ENCODE results near the gene JPT1.
"Not testable (repeated sequence)": the region's sequence is repeated elsewhere in the genome, so short reads cannot be mapped to it uniquely, and the experiment has no call there.

JPT1 gene

DNA sequence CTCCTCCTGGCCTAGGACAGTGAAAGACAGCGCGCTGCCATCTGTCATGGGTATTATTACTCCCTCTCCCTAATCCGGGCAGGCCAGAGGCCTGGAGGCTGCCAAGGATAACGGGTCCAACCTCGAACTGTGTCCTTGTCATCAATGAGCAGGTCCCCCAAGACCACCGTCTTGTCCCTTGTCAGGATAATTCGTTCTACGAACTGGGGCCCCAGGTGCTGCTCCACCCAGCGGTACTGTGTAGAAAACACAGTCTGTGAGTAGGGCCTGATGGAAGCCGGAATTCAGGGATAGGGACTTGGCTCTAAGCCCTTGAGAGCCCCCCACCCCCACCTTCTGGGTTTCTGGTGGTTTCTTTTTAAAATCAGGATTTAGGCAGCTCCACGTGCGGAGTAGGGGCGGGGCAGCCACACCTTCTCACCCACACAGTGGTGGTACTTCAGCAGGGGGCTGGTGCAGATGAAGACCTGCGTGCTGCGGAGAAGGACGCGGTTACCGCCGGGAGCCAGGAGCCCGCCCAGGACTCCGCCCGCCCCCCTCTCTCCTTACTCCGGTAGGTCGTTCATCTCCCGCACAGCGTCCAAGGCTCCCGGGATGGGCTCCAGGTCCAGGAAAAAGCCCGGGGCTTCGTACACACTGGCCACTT is 23.6 kb downstream of the JPT1 start:
- peak in 1 of 2 donors; percentile 39 for DNase-seq (ENCODE audit: low read depth in 2 of 2)

DNA sequence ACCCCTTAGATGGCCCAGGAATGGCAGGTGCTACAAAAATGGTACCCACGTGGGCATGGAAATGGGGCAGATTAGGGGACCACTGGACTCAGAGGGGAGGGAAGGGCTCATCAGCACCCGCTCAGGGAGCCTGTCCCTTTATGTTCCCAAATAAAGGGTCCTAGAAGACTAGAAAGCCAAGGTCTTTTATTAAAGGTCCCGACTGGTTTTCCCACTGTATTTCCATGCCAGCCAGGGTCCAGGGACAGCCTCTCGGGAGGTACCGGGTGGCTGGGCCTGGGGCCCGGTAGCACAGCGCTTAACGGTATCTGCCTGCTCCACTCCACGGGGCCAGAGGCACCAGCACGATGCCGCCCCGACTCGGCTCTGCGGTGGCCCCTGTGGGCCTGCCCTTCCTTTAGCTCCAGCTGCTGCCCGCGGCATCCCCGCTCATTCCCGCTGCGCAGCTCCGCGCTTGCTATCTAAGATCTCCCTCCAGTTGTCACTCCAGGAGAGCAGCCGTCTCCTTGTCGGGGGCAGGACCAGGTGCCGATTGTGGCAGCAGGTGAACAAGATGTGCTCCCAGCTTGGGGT is 24.2 kb downstream of the JPT1 start:
- no peak for DNase-seq (ENCODE audit: low read depth in 2 of 2)

DNA sequence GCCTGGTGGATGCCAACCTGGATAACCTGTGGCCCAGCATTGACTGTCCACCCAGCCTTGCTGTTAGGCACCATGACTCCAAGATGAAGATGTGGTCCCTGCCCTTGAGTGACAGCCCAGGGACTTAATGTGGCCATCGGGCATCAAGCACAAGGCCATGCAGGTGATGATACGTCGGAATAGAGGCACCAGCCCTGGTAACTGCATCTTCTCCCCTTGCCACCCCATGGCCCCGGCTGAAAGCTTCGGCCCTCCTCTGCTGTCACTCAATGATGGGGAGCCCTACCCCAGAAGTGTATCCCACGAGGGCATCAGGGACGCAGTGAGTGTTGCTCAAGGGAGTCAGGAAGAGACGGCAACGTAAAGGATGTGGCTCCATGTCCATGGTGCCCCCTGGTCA is 24.7 kb downstream of the JPT1 start:
- DNase-seq (ENCODE audit: low read depth in 2 of 2), result no peak

DNA sequence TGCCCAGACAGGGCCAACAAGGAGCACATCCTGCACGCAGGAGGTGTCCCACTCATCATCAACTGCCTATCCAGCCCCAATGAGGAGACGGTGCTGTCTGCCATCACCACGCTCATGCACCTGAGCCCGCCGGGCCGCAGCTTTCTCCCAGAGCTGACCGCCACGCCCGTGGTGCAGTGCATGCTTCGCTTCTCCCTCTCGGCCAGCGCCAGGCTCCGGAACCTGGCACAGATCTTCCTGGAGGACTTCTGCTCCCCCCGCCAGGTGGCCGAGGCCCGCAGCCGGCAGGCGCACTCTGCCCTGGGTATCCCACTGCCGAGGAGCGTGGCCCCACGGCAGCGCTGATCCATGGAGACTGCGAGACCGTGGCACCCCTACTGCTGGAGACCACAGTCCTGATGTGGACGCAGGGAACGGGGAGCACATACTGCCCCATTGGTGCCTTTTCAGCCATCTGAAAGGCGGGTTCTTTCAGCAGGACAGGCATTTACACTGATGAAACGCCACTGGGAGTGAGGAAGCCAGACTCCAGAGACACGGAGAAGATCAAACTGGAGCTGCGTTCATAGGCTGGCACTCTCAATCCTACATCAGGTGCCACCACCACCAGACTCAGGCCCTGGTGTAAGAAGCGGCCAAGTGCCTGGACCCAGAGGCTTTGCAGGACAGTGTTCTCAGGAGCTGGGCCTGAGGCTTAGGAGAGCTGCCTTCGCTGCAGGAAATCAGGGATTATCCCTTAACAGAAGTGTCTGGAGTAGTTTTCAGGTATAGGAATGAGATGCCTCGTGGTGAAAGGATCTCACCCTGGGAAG is 25.4 kb downstream of the JPT1 start:
- DNase-seq (ENCODE audit: low read depth in 2 of 2), result no peak

DNA sequence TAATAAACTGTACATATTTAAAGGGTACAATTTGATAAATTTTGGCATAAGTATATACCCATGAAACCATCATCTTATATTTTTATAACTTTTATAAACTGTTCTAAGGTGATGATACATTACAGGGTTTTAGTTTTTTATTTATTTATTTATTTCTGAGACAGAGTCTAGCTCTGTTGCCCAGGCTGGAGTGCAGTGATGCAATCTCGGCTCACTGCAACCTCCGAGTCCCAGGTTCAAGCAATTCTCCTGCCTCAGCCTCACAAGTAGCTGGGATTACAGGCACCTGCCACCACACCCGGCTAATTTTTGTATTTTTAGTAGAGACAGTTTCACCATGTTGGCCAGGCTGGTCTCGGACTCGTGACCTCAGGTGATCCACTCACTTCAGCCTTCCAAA is 26.4 kb downstream of the JPT1 start:
- not testable (repeated sequence) for DNase-seq (ENCODE audit: low read depth in 2 of 2)

DNA sequence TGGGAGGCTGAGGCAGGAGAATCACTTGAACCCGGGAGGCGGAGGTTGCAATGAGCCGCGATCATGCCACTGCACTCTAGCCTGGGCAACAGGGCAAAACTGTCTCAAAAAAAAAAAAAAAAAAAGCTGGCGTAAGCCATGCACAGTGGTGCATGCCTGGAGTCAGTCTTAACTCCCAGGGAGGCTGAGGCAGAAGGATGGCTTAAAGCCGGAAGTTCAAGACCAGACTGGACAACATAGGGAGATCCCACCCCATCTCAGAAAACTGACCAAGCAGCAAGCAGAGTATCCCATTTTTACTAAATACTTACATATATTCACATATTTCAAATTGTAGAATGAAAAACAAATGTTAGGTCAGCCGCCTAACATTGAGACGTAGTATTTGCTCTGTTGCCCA is 27.4 kb downstream of the JPT1 start:
- DNase-seq (ENCODE audit: low read depth in 2 of 2), result no peak

DNA sequence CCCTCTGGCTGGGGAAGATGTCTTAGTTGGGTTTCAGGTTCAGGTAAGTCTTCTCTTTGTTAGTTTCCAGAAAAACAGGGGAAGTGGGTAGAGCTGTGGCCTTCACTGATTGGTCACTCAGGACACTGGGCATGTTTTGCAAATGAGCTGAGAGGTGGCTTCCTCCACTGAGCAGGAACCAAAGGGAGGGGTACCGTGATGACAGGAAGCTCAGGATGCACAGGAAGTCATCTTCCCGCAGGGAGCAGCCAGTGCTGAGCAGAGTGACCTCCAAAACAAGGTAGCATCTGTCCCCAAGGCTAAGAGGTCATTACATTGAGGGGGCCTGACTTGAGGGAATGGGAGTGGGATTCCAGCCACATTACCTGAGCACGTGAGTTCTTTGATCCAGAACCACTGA is 28.3 kb downstream of the JPT1 start:
- DNase-seq (ENCODE audit: low read depth in 2 of 2), result no peak

DNA sequence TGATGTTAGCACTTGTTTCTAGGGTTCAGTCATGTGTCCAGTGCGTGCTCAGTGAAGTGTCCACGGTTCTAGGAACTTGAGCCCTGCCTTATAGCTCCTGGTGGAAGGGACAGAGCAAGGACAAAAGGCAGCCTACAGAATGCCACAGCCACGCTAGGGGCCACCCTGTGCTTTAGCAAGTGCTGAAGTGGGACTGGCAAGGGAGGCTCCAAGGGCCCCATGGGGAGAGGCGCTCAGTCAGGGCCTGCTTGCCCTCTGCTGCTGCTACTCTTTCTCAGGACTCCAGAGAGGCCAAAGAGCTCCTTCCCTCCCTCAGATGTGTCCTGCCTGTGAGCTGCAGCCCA is 29.5 kb downstream of the JPT1 start:
- no peak for DNase-seq (ENCODE audit: low read depth in 2 of 2)

DNA sequence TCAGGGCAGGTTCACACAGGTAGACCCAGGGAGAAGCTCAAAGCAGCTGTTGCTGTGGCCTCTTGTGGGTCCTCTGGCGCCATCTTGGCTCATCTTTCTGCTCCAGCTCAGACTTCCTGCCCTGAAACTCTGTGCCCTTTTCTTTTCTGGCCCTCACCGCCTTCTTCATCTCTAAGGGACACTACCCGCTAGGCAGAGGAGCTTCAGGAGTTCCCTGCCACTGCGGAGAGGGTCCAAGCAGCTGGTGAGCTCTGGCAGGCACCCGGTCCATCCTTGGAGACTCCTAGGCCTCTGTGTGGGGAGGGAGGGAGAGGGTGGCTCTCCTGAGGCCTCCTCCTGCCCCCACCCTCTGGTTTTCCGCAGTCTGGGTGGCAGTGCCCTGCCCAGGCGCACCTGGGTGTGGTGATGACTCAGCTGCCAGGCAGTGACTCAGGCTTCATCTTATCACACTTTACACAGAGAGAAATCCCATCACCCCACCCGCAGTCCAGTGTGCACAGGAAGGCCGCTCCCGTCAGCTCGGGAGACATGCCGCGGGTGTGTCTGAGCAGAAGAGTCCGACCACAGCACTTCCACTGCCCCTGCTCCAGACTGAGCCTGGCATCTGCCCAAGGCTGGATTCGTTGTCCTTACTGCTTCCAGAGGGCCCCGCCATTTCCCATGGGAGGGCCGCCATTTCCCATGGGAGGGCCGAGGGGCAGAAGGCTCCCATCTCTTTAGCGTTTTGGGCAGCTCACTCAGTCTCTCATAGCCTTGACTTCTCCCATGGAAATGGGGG is 30.1 kb downstream of the JPT1 start:
- DNase-seq (ENCODE audit: low read depth in 2 of 2), result peak in 1 of 2 donors; percentile 43

DNA sequence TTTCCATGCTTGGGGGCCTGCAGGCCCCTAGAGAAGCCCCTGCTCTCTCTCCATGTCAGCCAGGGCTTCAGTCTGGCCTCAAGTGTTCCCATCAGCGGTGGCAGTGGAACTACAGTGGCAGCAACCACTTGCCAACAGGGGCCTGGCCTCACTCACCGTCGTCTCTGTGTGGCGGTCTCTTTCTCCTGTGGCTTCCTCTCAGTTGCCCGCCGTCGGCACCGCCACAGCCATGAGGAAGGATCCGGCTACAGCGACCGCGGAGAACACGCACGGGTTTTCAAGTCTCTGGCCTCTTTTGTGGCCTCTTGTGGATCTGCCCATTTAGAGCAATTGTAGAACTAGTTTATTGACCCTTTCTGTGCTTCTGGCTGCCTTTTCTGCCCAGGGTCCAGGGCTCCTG is 36.0 kb downstream of the JPT1 start:
- no peak for DNase-seq (ENCODE audit: low read depth in 2 of 2)

DNA sequence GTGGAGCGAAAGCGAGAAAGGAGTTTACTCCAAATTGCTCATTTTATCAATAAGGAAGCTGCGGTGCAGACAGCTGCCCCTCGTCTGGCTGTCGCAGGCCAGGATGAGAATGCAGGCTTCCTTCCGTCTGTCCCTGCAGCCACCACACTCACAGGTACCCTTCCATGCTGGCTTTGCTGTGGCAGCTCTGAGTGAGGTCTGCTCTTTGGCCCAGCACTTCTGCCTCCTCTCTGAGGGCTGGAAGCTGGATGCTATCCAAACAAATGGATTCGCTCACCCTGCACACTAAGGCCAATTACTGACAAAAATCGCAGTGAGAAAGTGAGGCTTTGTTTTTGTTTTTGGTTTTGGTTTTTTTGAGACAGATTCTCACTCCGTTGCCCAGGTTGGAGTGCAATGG is 37.6 kb downstream of the JPT1 start:
- DNase-seq (ENCODE audit: low read depth in 2 of 2), result no peak

DNA sequence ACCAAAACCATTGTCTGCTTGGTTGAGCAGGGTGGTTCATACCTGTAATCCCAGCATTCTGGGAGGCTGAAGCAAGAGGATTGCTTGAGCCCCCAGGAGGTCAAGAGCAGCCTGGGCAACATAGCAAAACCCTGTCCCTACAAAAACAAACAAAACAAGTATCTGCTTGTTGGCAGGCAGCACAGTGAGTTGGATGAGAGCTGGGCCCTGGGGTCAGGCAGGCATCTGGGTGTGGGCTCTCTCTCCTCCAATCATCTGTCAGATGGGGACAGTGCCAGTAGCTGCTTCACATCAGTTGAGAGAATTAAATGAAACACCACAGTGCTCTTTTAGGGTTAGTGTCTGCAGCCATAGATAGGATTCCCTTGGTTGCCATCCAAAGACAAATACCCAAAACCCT is 38.8 kb downstream of the JPT1 start:
- DNase-seq (ENCODE audit: low read depth in 2 of 2), result no peak

DNA sequence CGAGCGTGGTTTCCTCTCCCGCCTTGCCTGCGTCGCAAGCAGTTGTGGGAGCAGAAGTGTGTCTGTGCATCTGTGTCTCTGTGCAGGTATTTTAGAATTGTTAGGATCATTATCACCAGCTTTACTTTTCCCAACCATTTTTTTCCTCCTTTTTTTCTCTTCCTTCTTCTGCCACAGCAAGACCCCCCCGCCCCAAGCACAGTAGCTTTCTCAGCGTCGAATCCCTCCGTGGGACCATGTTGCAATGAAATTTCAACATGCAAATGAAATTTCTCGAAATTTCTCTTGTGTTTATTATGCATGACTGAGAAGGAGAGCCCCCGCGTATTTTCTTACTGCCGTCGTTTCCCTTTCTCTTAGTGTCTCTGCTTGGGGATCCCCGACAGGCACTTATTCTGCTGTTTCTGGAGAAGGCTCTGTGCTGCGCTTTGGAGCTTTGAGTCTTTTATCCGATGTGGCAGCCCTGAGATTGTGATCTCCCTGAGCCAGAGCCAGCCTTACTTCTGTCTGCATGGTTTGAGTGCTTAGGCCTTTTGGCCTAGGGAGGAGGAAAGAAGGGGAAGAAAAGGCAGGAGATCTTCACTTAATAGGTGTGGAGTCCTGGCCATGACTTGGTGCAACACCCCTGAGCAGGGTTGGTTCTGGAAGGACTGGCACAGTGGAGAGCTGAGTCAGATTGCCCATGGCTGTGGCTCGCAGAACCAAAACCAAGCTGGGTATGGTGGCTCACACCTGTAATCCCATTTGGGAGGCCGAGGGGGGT is 39.6 kb downstream of the JPT1 start:
- DNase-seq (ENCODE audit: low read depth in 2 of 2), result no peak

DNA sequence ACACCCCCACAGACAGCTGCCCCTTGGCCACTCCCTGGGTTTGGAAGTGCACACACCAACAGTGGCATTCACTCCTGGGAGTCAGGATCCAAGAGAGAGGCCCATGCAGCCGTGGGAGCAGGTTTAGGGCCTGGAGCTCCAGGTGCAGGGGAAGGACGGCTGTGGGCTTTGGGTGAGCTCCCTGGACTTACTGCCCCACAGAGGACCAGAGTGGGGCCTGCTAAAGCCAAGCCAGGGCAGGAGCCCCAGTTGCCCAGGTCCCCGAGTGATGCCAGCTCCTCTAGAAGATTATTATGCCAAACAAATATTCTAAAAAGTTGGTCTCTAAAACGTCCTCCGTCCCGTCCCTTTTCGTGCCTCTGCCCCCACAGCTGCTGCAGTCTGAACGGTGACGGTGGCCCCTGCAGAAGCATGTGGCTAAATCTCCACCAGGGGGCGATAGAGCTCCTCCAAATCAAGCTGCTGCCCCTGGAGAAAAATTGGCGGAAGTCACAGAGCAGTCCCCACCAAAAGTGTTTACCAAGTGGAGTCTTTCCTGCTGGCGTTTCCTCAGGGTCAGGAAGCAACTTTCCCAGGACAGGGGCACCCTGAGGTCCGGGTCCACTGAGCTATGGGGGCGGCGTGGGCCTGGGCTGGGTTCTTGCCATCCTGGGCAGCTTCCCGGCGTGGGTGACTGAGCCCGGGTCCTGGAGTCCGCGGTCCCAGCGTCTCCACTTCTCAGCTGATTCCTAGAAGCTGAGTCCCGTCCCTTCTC is 40.3 kb downstream of the JPT1 start:
- peak; percentile 73 to 85 for DNase-seq (ENCODE audit: low read depth in 2 of 2)

DNA sequence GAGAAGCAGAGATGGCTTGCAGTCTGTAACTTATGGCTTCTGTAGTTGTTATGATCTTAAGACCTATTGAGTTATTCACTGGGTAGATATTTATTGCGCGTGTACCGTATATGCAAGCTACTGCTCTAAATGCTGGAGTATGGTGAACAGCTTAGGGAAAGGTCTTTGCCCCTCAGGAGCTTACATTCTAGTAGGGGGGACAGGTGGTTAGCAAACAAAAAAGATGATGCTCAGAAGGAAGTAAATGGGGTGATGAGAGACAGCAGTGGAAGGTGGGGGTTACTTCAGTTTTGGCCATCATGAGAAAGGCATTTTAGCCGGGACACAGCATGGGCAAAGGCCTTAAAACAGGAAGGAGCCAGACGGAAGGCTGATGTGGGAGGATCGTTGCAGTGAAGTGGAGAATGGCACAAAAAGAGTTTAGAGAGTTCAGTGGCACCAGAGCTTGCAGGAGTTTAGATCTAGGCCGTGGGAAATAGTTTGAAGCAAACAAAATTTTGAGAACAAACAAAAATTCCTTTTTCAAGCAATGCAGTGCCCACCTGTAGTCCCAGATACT is 42.5 kb downstream of the JPT1 start:
- no peak for DNase-seq (ENCODE audit: low read depth in 2 of 2)

DNA sequence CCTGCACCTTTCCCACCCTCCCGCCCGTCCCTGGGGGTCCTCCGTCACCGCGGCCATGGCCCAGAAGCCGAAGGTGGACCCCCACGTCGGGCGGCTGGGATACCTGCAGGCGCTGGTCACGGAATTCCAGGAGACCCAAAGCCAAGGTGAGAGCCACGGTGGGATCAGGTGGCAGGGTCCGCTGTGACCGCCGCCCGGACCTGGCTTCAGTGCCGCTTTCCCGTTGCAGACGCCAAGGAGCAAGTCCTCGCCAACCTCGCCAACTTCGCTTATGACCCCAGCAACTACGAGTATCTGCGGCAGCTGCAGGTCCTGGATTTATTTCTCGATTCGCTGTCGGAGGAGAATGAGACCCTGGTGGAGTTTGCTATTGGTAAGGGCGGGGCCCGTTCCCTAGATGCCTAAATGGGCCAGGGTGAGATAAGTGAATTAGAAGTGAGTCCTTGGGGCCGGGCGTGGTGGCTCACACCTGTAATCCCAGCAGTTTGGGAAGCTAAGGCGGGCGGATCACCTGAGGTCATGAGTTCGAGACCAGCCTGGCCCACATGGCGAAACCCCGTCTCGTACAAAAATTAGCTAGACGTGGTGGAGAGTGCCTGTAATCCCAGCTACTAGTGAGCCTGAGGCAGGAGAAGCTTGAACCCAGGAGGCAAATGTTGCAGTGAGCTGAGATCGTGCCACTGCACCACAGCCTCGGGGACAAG is 43.9 kb downstream of the JPT1 start:
- DNase-seq (ENCODE audit: low read depth in 2 of 2), result no peak

DNA sequence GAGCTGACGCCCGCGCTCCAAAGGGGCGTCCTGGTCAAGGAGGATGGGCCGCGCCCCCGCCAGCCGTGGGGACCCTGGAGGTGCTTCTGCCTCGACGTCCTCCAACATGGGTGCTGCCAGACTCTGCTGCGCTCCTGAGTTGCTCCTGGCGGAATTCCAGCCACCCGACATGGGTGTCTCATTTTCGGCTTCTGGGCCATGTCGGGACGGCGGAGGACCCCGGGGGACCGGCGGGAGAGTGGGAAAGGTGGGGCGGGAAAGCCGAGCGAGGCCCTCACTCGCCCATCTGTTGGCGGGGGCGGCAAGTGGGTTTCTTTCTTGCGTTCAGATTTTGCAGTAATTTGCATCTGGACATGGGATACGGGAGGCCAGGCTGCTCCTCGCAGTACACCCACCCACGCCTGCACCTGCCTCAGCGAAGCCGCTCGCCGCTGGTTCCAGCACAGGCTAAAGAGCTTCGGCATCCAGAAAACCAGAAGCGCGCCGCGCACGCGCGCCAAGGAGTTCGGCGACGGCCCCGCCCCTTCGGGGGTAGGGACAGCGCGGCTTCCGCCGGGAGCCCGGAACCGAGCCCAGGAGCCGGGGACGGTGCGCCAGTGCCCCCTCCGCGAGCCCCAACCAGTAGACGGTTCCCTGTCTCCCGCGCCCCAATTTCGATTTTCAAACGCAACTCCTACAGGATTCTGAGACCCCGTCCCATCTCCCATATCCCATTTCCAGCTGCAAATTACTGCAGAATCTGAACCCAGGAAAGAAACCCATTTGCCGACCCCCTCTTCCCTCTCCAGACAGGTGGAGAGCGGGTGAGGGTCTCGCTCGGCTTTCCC is 44.7 kb downstream of the JPT1 start, which contains the start of gene ARMC7:
TSS of gene ARMC7 (plus strand) at position 563 of the 827 bp plus-strand sequence. CDS start 320 bp downstream, outside the sequence.
- peak; percentile 92 to 93 for DNase-seq (ENCODE audit: low read depth in 2 of 2)

DNA sequence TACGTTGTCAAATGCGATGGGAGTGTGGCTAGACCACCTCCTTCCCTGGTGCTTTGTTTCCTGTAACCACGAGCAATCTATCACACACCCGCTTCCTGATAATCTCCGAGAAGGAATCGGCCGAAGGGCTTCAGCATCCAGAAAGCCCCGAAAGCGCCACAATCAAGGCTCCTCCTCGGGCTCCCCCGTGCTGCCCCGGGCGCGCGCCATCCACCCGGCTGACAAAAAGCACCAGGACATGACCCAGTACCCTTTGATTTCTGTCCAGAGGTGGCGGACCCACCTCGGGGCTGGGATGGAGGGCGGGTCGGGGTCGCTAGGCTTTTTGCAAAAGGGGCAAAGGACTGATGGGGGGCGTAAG is 45.3 kb downstream of the JPT1 start:
- no peak for DNase-seq (ENCODE audit: low read depth in 2 of 2)

DNA sequence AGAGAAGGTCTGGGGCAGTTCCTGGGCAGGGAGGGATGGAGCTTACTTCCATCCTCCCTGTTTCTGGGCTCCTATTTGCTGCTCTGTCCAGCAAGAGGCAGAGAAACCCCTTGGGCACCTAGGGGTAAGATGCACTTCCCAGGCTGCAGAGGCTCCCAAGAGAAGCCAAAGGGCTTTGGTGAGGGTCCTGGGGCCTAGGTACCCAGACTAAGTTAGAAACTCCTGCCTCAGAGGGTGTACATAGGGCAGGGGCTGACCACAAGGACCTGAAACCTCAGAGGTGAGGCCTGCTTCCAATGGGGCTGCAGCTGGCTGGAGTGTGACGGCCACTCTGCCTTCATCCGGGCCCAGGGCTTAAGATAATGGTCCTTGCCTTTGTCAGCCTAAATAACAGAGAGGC is 46.1 kb downstream of the JPT1 start:
- DNase-seq (ENCODE audit: low read depth in 2 of 2), result no peak
